ENCODE data around the gene DHX8.

Gene DHX8

DNA sequence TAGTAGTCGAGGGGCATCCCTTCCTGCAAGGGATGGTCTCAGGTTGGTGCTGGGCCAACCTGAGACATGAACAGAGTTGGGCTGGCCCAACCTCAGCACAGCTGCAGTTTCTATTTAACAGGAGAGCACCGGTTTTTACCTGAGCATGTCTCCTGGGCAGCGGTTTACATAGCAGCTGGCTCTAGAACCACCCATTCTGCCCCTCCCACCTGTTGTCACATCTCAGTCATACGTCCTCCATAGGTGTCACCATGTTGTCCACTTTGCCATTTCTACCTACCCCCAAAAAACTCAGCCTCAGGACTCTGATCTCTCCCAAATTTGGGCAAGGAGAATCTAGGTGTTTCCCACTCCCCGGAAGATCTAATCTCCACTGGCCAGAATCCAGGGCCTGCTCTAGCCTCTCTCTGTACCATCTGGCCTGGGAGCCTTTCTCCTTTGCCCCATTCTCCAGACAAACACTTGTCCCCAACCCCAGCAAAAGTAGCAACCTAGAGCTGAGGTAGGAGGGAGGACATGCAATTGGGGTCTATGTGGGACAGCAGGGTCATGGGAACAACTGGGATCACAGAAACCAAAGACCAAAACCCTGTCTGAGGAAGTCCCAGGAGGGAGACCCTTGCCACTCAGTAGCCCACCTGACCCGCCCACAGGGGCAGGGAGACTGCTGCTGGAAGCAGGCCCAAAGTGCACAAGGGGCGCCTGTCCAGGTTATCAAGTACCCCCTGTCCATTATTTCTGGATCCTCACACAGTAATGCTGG lies 43.3 kb downstream of the DHX8 start:
- DNase-seq = no peak

DNA sequence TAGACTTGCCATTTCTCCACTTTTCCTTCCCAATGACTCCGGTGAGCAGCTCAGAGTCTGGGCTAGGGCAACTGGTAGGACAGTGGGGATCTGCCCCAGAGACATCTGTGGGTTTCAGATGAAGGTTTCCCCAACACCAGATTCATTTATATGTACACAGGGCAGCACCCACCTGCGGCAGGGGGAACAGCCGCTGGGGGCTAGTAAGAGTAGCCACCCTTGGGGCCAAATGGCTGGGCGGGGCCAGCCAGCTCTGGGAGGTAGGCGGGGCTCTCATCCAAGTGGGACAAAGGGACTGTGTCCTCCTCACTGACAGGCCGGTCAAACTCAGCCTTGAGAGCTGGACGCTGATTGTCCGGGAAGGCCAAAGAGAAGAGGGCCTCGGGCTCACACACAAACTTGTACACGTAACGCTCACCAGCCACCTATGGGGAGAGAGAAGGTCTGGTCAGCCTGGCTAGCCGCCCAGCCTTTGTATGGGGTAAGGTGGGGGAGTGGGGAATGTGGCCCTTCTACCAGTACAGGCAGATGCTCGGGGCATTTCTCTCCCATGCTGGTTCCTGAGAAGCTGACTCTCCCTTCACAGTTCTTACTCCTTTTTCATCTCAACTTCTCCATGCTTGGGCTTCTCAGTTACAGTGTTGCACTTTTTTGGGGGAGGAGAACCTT lies 44.7 kb downstream of the DHX8 start:
- no peak for DNase-seq

- no peak for DNase-seq
These were observed 45.4 kb downstream of the DHX8 start for GRCh38 chr17:43528988-43529814.

DNA sequence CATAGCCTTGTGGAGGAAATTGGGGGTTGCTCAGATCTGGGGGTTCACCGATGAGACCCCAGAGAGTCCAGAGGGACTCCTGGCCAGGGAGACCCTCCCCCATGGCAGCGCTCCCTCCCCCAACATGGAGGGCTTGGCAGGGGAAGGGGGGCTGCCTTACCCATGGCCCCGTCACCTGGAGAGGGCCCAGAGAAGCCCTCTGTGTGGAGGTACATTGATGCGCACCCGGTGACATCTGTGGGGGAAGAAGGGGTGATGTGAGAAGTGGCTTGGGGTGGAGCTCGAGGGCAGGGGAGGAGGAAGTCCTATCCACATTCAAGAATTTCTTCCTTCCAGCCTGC lies 46.1 kb downstream of the DHX8 start:
- no peak for DNase-seq

GRCh38 chr17:43530288-43531081 lies 46.7 kb downstream of the DHX8 start:
- no peak for DNase-seq

- DNase-seq = no peak
These were observed 47.3 kb downstream of the DHX8 start for GRCh38 chr17:43531082-43531378.

DNA sequence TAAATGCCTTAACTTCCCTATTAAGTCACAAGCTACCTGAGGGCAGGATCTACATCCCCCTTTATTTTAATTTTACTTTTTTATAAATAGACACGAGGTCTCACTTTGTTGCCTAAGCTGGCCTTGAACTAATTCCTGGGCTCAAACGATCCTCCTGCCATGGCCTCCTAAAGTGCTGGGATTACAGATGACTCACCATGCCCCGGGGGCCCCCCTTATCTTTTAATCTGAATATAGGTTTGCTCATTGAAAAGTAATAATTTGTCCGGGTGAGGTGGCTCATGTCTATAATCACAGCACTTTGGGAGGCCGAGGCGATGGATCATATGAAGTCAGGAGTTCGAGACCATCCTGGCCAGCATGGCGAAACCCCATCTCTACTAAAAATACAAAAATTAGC lies 48.2 kb downstream of the DHX8 start:
- no peak for DNase-seq

GRCh38 chr17:43532581-43532980 lies 48.8 kb downstream of the DHX8 start:
- no peak for DNase-seq

GRCh38 chr17:43533699-43534098 lies 49.9 kb downstream of the DHX8 start:
- DNase-seq = no peak

GRCh38 chr17:43534909-43535308 lies 51.1 kb downstream of the DHX8 start:
- DNase-seq = no peak

DNA sequence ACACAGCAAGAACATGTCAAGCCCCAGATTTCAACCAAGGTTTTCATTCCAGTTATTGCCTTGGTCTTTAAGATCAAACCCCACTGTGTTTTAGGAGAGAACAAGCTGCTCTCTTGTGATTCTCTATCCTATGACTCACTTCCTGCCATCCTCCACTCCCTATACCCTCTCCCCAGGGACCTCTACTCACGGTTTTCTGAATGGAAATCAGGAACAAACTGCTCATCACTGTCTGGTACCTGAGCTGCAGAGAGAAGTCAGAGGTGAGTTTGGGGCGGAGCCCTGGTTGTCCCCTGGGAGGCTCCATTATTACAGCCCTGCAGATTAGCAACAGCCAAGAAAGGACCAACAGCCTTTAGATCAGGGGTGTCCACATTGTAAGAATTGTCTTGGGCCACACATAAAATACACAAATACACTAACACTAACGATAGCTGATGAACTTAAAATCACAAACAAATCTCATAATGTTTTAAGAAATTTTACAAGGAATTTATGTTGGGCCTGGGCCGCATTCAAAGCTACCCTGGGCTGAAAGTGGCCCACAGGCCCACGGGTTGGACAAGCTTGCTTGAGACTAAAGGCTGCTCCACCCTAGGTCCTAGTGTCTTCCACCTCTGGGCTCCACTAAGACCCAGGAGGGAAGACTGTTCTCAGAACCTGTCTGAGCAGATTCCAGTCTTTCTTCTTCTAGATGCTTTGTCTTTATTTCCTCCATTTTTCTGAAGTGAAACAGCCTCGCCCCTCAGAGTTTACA lies 52.6 kb downstream of the DHX8 start:
- no peak for DNase-seq

GRCh38 chr17:43540821-43541674 lies 57.3 kb downstream of the DHX8 start:
- DNase-seq = no peak

DNA sequence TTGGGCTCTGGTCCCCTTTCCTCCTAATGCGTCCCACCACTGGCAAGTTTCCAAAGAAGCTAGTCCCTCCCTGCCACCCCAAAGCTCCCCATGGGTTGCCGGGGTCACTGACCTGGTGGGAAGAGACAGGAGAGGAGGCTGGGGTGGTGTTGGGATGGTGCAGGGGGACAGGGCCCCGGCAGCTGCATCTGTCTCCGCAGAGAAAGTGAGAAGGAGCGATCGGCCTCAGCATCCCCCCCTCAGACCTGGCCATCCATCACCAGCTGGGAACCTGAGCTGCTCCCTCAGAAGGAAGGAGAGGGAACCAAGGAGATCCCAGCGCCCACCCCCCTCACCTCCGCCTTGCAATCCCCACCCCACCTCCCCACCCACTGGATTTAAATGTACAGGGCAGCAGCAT lies 59.1 kb downstream of the DHX8 start:
- no peak for DNase-seq

- no peak for DNase-seq
These were observed 59.5 kb downstream of the DHX8 start for GRCh38 chr17:43543300-43543699.

- DNase-seq = no peak
These were observed 60.2 kb downstream of the DHX8 start for GRCh38 chr17:43543771-43544575.

DNA sequence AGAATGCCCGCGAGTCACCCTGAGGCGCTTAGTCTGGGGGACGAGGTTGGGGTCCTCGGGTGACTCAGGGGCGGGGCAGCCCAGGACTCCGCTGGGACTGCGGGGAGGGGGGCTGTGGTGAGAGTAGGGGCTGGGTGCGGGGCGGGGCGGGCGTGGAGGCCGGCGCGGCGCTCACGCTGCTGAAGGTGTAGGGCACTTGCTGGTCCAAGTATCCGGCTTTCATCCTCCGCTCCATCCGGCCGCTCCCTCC lies 61.5 kb downstream of the DHX8 start:
- peak; percentile 39 for DNase-seq

DNA sequence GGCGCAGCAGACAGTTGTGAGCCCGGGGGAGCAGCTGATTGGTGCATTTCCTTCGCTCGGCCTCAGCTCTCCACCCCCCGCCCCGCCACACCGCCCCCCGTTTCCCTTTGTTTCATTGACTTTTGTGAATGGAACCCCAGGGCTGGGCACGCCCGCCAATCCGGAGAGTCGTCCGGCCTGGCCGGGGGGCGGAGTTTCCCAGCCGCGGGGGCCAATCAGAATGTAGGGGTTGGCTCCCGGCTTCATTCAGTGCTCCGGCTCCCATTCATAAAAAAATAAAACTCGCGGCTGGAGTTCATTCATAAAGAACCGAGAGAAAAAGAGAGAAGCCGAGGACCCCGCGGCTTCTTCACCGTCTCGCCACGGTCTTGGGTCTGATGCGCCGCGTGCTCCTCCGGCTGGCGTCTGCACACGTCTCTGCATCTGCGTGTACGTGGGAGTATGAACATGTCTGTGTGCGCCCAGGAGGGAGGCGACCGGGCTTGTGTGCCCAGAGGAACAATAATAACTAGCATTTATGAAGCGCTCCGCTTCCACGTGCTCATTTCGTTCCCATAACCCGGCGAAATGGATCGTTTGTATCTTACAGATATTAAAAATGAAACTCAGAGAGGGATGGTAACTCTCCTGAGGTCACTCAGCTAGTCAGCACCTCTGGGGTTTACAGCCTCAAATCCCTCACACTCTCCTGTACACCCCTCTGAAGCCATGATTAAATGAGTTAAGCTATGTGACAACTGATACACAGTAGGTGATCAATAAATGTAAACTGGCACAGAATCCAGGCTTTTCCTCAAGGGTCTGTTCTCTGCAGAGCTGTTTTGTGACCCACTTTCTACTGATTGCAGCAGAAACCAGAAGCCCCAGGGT lies 62.8 kb downstream of the DHX8 start, which contains the start of gene ETV4:
TSS of gene ETV4 (minus strand) at position 22 of the 870 bp plus-strand sequence. CDS start 723 bp downstream, outside the sequence.
- peak; percentile 97 for DNase-seq

DNA sequence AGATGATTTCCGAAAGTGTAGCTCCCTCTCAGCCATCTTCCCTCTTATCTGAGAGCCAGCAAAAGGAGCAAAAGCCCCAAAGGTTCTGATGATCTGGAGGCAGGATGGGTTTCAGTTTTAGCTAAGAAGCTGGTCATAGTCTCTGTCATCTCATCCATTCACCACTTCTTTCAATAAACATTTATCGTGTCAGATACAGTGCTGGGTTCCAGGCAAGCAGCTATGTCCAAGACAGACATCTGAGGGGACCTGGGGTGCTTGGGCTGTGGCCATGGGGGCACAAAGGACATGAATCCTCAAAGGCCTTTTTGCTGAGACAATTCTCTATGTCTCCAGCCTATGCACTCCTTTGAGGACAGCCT lies 63.4 kb downstream of the DHX8 start:
- DNase-seq = no peak

GRCh38 chr17:43547659-43548256 lies 64.0 kb downstream of the DHX8 start:
- no peak for DNase-seq

Measured in stimulated activated CD4-positive, alpha-beta T cell treated with anti-CD3 and anti-CD28 coated beads, Interleukin-15, amount 100 ng/mL, for 24 hours (primary cell).